ENCODE measurements around the gene AHNAK.
A peak's percentile ranks its signal among the peaks of the same experiment; 100 is the strongest.
"Not testable (repeated sequence)": the region's sequence is repeated elsewhere in the genome, so short reads cannot be mapped to it uniquely, and the experiment has no call there.

AHNAK gene

DNA sequence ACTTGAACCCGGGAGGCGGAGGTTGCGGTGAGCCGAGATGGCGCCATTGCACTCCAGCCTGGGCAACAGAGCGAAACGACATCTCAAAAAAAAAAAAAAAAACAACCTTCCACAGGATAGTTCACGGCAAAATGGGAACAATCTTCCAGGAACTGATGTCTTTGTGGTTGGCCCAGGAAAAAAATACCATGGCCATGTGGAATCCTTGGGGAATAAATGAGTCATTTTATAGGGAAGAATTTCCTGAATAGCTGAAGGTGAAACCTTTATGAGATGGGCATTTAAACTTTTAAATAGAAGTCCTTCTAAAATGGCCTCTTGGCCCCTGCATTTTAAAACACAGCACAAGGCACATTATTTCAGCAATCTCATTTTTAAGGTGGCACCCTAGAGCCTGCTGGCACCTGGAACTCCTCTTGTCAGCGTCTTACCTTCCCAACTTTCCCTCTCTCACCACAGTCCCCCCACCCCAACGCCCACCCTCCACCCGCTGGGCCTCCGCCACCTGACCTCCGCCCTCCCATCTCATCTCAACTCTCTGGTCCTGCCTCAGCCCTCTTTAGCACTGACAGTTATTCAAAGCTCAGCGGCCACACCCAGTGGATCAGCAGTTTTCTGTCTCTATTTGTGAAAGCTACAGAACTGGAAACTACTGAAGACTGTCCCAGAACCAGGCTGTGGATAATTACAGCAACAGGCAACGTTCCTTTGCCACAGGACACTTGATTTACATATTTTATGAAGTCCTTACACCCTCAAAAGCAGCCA, 84.7 kb downstream of the AHNAK start:
- DNase-seq (ENCODE audit: low read depth) = no peak

DNA sequence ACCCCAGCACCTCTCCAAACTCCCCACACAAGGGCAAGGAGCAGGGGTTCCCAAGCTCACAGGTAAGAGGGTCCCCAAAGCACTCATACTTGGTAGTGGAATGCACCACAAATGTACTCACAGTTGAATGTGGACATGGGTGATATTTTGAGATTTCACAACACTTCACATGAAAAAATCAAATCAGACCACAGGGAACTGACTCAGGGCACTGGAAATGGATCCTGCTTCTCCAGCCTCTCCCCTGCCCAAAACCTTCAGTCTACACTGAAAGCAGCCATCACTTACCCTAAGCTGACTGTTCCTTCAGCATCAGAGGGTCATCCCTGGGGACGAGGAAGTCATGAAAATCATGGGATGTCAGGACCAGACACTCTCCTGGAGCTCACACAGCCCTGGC, 87.5 kb downstream of the AHNAK start:
- DNase-seq (ENCODE audit: low read depth) = no peak

DNA sequence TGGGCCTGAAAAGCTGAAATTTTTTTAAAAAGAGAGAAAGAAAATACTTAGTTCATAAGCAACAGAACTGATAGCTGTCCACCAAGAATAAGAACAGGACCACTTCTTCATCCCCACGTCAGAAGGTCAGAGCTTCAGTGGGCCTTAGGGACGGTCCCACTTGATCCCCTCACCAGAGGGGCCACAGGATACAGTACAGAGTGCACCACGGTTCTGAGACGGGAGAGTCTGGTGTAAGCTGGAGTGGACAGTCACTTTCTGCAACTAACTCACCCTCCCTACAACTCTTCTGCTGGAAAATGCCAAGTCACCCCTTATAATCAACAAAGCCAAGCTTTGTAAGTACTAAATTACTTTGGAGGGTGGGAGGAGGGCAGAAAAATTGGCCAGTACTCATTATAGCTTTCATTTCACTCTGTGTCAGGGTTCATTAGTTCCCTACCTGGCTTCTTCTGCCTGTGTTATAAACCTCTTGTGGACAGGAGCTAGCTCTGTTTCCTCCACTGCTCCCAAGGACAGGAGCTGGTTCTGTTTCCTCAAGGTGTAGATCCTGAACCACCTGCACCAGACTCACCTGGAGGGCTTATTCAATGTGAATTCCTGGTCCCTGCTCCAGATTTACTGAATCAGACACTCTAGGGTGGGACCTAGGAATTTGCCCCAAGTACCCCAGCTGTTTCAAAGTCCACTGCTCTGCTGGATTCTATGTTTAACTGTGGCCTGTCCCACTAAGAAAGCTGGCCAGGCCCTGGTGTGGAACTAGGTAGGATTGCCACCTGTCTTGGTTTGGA, 88.2 kb downstream of the AHNAK start:
- DNase-seq (ENCODE audit: low read depth) = no peak

DNA sequence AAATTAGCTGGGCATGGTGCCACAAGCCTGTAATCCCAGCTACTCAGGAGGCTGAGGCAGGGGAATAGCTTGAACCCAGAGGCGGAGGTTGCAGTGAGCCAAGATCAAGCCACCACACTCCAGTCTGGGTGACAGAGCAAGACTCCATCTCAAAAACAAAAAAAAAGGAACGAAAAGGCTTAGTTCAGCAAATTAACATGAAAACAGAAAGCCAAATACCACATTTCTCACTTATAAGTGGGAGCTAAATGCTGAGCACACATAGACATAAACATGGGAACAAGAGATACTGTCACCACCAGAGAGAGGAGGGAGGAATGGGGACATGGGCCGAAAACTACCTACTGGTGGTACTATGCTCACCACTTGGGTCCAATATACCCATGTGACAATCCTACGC, 89.1 kb downstream of the AHNAK start:
- no peak for DNase-seq (ENCODE audit: low read depth)

DNA sequence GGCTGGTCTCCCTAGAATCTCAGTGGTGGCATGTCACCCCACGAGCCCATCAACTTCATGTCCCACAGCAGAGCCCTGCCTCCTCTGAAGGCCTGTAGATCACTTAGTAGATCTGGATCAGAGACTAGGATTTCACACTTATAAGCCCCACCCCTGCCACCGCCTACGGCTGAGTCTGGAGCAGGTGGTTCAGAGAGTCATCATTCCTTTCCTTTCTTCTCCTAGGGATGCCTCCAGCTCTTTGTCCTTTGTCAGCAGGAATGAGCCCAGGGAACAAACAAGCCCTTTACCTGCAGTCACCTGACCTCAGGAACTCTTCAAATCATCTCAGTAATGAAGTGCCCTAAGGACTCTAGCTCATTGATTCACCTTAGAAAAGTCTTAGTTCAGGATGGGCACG, 90.0 kb downstream of the AHNAK start:
- DNase-seq (ENCODE audit: low read depth) = no peak

DNA sequence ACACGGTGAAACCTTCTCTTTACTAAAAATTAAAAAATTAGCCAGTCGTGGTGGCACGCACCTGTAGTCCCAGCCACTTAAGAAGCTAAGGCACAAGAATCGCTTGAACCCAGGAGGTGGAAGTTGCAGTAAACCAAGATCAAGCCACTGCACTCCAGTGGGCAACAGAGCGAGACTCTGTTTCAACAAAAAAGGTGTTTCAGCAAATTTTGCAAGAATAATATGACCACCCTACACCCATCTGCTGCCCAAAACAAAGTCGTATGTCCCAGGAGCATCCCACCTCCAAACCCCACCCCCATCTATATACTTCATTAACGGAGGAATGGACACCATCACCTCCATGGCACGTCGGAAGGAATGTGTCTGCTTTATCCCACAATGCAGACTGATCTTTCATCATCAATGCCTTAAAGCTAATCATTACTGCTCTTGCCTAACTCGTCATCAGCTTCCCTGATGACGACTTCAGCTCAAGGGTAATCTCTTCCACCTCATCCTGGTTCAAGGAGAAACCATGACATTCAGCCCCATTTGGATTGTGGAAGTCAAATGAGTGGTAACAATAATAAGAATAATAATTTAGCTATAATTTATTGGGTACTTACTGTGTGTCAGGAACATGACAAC, 93.7 kb downstream of the AHNAK start:
- no peak for DNase-seq (ENCODE audit: low read depth)

DNA sequence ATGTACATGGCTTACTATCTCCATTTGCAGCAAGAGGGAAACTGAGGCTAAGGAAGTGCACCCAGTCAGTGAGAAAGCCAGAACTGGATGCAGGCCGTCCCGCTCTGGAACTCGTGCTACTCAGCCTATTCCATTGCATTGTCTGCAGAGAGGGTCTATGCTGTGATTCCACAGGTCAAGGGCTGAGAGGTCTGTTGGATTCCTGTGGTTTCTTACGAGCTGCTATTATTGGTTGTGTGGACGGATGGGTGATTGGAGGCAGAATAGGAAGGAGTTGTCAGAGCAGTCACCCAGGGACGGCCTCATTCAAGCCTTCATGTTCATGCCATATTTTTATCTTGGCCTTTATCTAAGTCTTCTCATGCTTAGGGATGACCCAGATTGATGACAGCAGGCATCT, 94.3 kb downstream of the AHNAK start:
- DNase-seq (ENCODE audit: low read depth) = no peak

DNA sequence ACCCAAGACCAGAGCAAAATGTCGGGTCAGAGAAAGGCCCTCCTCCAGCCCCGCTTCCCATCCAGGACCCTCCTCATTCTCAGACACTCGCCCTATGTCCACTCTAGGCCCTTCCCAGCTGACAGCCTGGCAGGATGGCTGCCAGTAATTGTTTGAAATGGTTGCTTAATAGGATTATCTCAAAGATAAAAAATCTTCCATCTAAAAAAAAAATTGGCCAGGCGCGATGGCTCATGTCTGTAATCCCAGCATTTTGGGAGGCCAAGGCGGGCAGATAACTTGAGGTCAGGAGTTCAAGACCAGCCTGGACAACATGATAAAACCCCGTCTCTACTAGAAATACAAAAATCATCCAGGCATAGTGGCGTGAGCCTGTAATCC, 95.4 kb downstream of the AHNAK start:
- no peak for DNase-seq (ENCODE audit: low read depth)

DNA sequence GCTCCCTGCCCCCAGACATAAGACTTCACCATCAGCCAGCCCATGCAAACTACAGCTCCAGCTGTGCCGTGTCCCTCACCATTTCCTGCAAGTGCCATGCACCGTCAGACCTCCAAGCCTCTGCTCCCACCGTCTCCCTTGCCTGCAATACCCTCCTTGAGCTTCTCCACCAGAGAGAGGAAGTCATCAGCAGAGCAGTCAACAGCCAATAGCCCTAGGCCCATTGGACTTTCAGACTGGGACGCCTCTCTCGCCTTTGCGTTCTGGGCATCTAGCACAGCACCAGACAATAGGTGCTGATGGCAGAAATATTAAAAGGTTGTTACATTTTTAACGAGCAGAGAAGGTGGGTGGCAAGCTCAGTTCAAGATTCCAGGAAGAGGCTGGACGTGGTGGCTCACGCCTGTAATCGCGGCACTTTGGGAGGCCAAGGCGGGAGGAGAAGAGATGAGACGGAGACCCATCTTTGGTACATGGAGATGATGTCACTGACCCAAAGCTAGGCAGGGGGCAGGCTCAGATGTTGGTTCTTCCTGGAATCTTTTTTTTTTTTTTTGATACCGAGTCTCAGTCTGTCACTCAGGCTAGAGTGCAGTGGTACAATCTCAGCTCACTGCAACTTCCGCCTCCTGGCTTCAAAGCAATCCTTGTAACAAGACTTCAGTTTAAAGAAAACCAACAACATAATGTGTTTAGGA, 95.9 kb downstream of the AHNAK start:
- DNase-seq (ENCODE audit: low read depth) = no peak

DNA sequence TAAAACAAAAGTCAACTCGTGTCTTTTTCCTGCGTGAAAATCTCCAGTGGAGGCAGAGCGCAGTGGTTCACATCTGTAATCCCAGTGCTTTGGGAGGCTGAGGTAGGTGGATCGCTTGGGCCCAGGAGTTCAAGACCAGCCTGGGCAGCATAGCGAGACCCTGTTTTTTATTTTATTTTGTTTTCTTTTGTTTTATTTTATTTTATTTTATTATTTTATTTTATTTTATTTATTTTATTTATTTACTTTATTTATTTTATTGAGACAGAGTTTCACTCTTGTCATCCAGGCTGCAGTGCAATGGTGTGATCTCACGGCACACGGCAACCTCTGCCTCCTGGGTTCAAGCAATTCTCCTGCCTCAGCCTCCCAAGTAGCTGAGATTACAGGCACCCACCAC, 96.7 kb downstream of the AHNAK start:
- DNase-seq (ENCODE audit: low read depth) = not testable (repeated sequence)

DNA sequence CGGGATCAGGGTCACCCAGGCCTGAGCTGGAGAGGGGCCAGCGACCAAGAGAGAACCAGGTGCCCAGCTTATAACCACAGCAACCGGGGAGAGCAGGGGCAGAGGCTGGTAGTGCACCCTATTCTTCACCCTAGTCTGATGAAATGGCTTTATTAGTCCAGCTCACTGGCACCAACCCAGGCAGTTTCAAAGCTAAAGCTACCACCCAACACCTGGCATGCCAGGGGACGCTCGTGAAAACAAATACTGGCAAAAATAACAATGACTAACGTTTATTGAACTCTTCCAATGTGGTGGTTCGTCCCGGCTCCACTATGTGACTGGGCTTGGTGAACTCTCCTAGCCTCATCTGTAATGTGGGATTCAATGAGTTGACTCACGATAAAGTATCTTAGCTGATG, 97.2 kb downstream of the AHNAK start:
- no peak for DNase-seq (ENCODE audit: low read depth)

DNA sequence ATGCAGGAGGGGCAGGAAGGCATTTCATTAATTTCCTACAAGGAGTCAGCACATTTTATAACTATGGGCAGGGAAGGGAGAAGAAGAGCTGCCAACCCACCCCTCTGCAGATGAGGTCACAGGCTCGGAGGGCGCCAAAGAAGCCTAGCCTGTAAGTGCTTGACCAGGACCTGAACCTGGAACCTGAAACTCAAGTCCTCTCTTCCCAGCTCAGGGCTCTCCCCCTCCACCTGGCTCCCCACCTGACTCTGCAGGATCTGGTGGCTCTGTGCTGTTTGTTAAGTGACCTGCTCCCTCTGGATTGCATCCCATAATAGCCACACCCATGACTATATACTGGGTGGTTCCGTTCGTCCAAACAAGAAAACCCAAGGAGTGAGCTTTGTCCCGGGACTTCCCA, 100.5 kb downstream of the AHNAK start:
- DNase-seq (ENCODE audit: low read depth) = no peak

DNA sequence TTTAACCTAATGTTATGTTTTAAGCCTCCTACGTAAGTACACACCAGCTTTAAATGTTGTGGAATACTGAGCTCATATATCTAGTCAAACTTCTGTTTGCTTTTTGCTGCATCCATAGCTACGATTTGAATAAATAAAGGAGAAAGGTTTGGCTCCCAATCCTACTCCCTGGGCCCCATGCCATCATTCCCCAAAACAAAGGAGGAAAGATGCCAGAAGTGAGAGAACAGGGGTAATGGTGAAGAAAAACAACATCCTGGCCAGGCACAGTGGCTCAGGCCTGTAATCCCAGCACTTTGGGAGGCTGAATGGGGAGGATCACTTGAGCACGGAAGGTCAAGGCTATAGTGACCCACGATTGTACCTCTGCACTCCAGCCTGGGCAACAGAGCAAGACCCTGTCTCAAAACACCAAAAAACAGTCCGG, 101.3 kb downstream of the AHNAK start:
- DNase-seq (ENCODE audit: low read depth) = no peak

DNA sequence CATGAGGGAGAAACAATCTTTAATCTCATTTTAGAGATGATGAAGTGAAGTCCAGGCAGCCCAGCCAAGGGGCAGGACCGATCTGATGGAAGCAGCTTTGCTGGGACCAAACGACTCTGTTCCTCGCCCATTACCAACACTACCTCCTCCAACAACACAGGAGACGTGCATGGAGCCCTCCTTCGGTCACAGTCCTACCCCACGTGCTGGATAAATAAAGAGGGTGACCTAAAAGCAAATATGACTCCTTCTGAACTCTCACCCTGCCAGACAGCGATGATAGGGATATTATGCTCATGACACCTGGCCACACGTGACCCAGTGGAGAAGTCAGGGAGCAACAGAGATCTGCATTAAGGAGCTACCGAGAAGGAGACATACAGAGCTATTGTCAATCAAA, 101.8 kb downstream of the AHNAK start:
- DNase-seq (ENCODE audit: low read depth) = no peak

DNA sequence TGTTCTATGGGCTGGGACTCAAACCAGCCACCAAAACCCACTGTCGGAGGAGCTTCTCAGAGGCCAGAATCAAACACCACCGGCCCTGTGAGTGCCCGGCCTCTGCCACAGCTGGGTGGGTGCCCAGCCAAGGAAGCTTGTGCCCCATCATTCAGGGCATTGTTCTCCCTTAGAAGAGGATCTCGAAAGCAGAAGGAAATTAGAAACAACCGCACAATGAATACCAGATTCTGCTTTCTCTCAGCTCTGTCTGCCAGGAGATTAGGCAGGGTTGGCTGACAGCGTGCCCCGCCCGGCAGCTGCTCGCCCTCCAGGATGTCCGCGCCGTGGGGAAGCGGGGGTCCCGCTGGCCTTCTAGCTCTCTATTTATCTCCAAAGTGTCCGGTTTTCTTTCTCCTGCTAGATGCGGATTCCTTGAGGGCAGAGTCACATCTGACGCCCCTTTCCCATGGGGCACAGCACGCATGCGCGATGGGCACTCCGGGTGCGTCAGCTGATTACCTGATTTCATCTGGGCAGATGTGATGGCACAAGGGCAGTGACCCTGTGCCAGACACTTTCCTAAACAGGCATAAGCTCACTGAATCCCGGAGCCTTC, 102.3 kb downstream of the AHNAK start:
- peak; percentile 11 for DNase-seq (ENCODE audit: low read depth)

DNA sequence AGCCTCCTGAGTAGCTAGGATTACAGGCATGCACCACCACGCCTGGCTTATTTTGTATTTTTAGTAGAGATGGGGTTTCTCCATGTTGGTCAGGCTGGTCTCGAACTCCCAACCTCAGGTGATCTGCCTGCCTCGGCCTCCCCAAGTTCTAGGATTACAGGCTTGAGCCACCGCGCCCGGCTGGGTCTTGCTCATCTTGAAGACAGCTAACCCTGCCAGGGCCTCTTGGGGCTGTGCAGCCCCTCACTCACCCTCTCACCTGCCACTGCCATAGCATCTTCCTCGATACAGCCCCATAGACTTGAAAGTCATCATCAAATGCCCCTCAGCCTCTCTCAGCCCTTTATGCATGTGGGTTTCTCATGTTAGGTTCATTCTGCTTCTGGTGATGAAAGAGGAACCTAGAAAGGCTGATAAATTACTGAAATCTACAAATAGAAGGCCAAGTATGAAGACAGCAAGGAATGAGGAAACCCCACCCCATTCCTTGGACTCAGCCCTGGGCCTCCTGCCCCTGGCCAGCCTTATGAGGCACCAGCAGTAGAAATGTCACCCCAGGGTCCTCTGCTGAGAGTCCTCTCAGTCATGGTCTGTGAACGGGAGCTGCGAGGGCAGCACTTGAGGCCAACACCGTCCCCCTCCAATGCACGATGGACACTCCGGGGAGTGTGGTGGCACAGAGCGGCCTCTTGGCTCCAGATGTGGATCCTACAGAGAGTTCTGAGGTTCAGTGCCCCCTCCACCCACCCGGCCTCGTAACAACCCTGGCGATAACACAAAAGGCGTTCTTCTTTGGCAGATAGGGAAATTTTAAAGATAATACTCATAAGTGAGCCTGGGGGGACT, 103.0 kb downstream of the AHNAK start:
- DNase-seq (ENCODE audit: low read depth) = no peak

DNA sequence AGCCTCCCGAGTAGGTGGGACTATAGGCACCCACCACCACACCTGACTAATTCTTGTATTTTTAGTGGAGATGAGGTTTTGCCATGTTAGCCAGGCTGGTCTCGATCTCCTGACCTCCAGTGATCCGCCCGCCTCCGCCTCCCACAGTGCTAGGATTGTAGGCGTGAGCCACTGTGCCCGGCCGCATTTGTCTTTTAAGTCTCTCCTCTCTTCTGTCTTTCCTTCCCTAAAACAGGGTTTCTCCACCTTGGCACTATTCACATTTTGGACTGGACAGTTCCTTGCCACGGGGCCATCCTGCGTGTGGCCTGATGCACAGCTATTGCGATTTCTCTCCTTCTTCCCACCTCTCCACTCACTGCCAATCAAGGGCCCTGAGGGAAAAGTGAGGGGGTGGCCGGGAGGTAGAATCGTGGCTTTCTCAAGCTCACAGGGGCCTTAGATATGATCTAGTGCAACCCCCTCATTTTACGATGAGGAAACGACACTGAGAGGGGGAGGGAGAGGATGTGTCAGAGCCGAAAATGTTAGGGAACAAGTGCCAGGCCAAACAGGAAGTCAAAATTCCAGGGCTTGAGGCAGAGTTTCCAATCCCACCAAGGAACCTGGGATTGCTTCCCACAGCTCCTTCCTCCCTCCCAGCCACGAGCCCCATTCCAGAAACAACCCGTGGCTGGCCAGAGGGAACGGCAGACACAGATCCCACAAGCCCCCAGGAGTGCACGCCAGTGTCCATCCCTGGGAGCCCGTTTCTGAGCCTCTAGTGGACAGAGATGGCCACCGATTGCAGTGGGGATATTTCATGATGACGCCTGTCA, 106.6 kb downstream of the AHNAK start:
- DNase-seq (ENCODE audit: low read depth) = no peak

DNA sequence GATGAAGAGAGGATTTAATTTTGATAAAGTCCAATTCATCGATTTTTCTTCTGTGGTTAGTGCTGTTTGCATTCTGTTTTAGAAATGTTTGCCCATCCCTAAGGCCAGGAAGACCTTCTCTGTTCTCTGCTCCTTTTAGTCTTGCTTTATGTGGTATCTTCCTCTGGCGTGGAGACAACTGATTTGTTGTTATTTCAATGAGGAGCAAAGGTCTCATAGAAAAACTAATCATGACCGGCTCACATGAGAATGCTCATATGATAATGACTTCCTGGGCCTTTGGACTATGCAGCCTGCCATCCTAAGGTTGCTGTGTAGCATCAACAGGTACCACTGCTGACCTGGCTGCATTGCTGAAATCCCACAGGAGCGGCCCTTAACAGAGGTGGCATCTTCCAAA, 108.0 kb downstream of the AHNAK start:
- DNase-seq (ENCODE audit: low read depth) = no peak

DNA sequence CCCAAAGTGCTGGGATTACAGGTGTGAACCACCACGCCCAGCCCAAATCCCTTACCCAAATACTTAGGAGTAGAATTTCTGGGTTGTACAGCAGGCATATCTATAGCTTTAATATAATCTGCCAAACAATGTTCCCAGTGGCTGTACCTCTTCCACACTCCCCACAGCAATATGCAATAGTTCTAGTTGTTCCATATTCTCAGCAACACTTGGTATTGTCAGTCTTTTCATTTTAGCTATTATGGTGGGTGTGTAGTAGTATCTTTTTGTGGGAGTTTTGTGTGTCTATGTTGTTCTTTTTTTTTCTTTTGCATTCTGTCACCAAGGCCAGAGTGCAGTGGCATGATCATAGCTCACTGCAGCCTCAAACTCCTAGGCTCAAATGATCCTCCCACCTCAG, 109.0 kb downstream of the AHNAK start:
- DNase-seq (ENCODE audit: low read depth) = no peak
